ENCODE data around the gene HDAC9. TPM values are rescaled to one million over a fixed set of nuclear protein-coding genes. Genes with fewer than 3 reads are reported as not detected.

Gene HDAC9
- total RNA-seq, 4 donors from 2014 or later, result 19.6 to 48.3 (median 28.4) TPM

- TF ChIP-seq CTCF (IDR thresholded peaks at IDR 0.05; ENCODE audit: low read depth), result no peak
Observed at GRCh38 chr7:18503126-18503866, 7.7 kb downstream of the HDAC9 start.

- no peak for TF ChIP-seq CTCF (IDR thresholded peaks at IDR 0.05; ENCODE audit: low read depth)
Observed at GRCh38 chr7:18504965-18505364, 9.4 kb downstream of the HDAC9 start.

- TF ChIP-seq CTCF (IDR thresholded peaks at IDR 0.05; ENCODE audit: low read depth), result no peak
Observed at GRCh38 chr7:18505870-18506460, 10.4 kb downstream of the HDAC9 start.

- TF ChIP-seq CTCF (IDR thresholded peaks at IDR 0.05; ENCODE audit: low read depth), result no peak
Observed at GRCh38 chr7:18508443-18509427, 13.2 kb downstream of the HDAC9 start.

- no peak for TF ChIP-seq CTCF (IDR thresholded peaks at IDR 0.05; ENCODE audit: low read depth)
Observed at GRCh38 chr7:18509481-18509880, 13.9 kb downstream of the HDAC9 start.

- no peak for TF ChIP-seq CTCF (IDR thresholded peaks at IDR 0.05; ENCODE audit: low read depth)
Observed at GRCh38 chr7:18511351-18512140, 16.0 kb downstream of the HDAC9 start.
